Measurements from ENCODE around the gene LCT.

DNA sequence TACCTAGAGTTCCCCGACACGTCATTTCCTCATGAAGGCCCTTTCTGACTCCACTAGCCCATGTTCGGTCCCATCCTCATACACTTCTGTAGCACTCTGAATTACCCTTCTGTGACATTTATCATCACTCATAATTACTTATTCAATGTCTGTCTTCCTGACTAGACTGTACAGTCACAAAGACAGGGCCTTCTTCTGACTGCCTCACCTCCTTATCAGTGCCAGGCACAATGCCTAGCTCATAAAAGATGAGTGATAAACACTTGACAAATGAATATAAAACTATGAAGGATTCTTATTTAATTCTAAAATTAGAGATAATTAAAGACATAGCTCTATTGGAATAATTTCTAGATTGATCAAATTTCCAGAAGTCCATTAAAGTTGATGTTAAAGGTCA, 96.8 kb downstream of the LCT start:
- TF ChIP-seq, protein P1, sequence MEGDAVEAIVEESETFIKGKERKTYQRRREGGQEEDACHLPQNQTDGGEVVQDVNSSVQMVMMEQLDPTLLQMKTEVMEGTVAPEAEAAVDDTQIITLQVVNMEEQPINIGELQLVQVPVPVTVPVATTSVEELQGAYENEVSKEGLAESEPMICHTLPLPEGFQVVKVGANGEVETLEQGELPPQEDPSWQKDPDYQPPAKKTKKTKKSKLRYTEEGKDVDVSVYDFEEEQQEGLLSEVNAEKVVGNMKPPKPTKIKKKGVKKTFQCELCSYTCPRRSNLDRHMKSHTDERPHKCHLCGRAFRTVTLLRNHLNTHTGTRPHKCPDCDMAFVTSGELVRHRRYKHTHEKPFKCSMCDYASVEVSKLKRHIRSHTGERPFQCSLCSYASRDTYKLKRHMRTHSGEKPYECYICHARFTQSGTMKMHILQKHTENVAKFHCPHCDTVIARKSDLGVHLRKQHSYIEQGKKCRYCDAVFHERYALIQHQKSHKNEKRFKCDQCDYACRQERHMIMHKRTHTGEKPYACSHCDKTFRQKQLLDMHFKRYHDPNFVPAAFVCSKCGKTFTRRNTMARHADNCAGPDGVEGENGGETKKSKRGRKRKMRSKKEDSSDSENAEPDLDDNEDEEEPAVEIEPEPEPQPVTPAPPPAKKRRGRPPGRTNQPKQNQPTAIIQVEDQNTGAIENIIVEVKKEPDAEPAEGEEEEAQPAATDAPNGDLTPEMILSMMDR (conservative IDR thresholded peaks at IDR 0.05) = no peak
- TF ChIP-seq EZH2 (IDR thresholded peaks at IDR 0.05; ENCODE audit: low read depth) = no peak

All from PC-9 (cell line).